HEK293T (cell line): Measurements from ENCODE around the gene LGI4.

ENCODE experiments used
- BHLHE40 ChIP-seq: fragments of 450-650 bp; IDR thresholded peaks from 2 replicates; pipeline ENCODE4 v1.6.1; 2016; ENCODE audit warnings: mild to moderate bottlenecking, moderate library complexity, borderline replicate concordance
- CTBP1 ChIP-seq: fragments of 450-650 bp; IDR thresholded peaks from 2 replicates; pipeline ENCODE4 v1.6.1; 2016; ENCODE audit warnings: borderline replicate concordance
- FOXM1 ChIP-seq: fragments of 450-650 bp; IDR thresholded peaks from 2 replicates; pipeline ENCODE4 v1.6.1; 2017; ENCODE audit warnings: mild to moderate bottlenecking, borderline replicate concordance
- HDGF ChIP-seq: fragments of 450-650 bp; IDR thresholded peaks from 2 replicates; pipeline ENCODE4 v1.6.1; 2017; ENCODE audit warnings: antibody characterized with exemption, borderline replicate concordance
- LEF1 ChIP-seq: fragments of 450-650 bp; IDR thresholded peaks from 2 replicates; pipeline ENCODE4 v1.6.1; 2017; ENCODE audit warnings: mild to moderate bottlenecking, borderline replicate concordance
- SP1 ChIP-seq: fragments of 450-650 bp; IDR thresholded peaks from 2 replicates; pipeline ENCODE4 v1.6.1; 2017
- SUZ12 ChIP-seq: fragments of 450-650 bp; IDR thresholded peaks from 2 replicates; pipeline ENCODE4 v1.6.1; 2016; ENCODE audit warnings: mild to moderate bottlenecking
- ZNF384 ChIP-seq: fragments of 450-650 bp; IDR thresholded peaks from 2 replicates; pipeline ENCODE4 v1.6.1; 2016

- TF ChIP-seq SP1, result no peak
- TF ChIP-seq LEF1, result no peak
- TF ChIP-seq SUZ12, result no peak
- TF ChIP-seq FOXM1, result no peak
- no peak for TF ChIP-seq BHLHE40
- TF ChIP-seq ZNF384, result no peak
- TF ChIP-seq CTBP1, result no peak
- TF ChIP-seq HDGF, result no peak
Observed at GRCh38 chr19:35161434-35161743, 26.5 kb upstream of the LGI4 start.
